Ovary (tissue), 9 donors: Measurements from ENCODE around the gene ATXN7. TPM values are rescaled to one million over a fixed set of nuclear protein-coding genes. Genes with fewer than 3 reads are reported as not detected.

Experiments
- DNase-seq, 5 donors: peaks; one replicate each; pipeline ENCODE4 v3.0.0-alpha.2; 2019 to 2020
- H3K27ac ChIP-seq, 2 donors: fragments of 200-600 bp; one replicate each; pipeline versions ENCODE4 v1.5.1 to v1.8.0; 2019 to 2022
- H3K27me3 ChIP-seq: fragments of 200-600 bp; one replicate; pipeline ENCODE4 v1.8.0; 2022
- H3K36me3 ChIP-seq: fragments of 200-600 bp; sonication (generic); one replicate; pipeline ENCODE4 v1.5.1; 2019
- H3K4me1 ChIP-seq: one replicate; pipeline ENCODE4 v1.8.1; 2013; ENCODE audit warnings: mild to moderate bottlenecking, moderate library complexity; ENCODE audit not compliant: insufficient read depth
- H3K4me3 ChIP-seq: fragments of 200-600 bp; sonication (generic); one replicate; pipeline ENCODE4 v1.5.1; 2017
- H3K9me3 ChIP-seq, 2 donors: fragments of 200-600 bp in 1 of 2; sonication (generic) in 1 of 2; one replicate each; pipeline versions ENCODE4 v1.5.1 to v1.8.1; 2013 to 2019; ENCODE audit warnings: mild to moderate bottlenecking in 1 of 2, moderate library complexity in 1 of 2
- CTCF ChIP-seq, 3 donors: fragments of 450-650 bp in 2 of 3; fragments of 200-600 bp in 1 of 3; IDR thresholded peaks; one replicate each; pipeline versions ENCODE4 v1.5.1 to v1.8.0; 2016 to 2022; ENCODE audit warnings: antibody characterized with exemption in 3 of 3, mild to moderate bottlenecking in 1 of 3
- EP300 ChIP-seq: sonication (generic); formaldehyde crosslinking; IDR thresholded peaks from one replicate; pipeline ENCODE4 v1.6.1; 2017; ENCODE audit warnings: antibody characterized with exemption
- POLR2A ChIP-seq: fragments of 450-650 bp; IDR thresholded peaks from one replicate; pipeline ENCODE4 v1.6.1; 2017; ENCODE audit warnings: antibody characterized with exemption, mild to moderate bottlenecking, moderate library complexity
- WGBS, 3 donors: extraction: QIAGEN DNeasy Blood & Tissue Kit in 1 of 3; methylation state at CpG; one replicate each; pipeline versions ENCODE4 v1.1.5 to v1.1.7; 2013 to 2017; 5-methylcytosine and 5-hydroxymethylcytosine counted together
- intact Hi-C, 4 donors: fragments of 100-400 bp; cut with DNase I; formaldehyde crosslinking; loops; one replicate each; pipeline versions ENCODE4 v1.11.0 to v1.15.1; 2022 to 2023
- polyA plus RNA-seq, 2 donors: library from polyadenylated mRNA; stranded (reverse); fragments of 200-250 nt in 1 of 2; fragments of 350-450 nt in 1 of 2; fragmentation: Illumina TruSeq in 1 of 2; extraction: RNeasy Lipid Tissue Mini Kit (QIAGEN cat#74804) in 1 of 2; gene quantifications; one replicate each; pipeline ENCODE4 v1.2.3, GENCODE V29; 2013 to 2014
- total RNA-seq, 7 donors: library from RNA; depleted of rRNA in 2 of 7; stranded (reverse); fragments of >200 nt in 2 of 7; fragmentation: NEBNext Ultra II Directional in 3 of 7; extraction: Animal tissue kit (Norgen Biotek cat#: 25700) in 3 of 7; gene quantifications; one replicate each; pipeline versions ENCODE4 v1.1.0 to v1.2.4, GENCODE V29; 2016 to 2023
- donor health status: DM: no; HTN: no; CAD: no; lungs with moderate emphysema.
- donor health status: DM: no; HTN: no; CAD: no.
- donor health status: Bipolar disorder and iron deficiency.
- donor health status: DM: yes; HTN: yes; CAD: no.
- donor health status: DM: no; HTN: no; CAD: no.
- donor health status: DM: yes; HTN: yes; CAD: no.

ATXN7 gene
- total and polyA plus RNA-seq, 9 donors: 4.3 to 47.0 (median 27.7) TPM

GRCh38 chr3:63855333-63855940 is 8.2 kb upstream of the ATXN7 start:
- Histone ChIP-seq H3K27me3 (no peaks in the 10 kb centered on the region), H3K36me3 (no peaks in the 10 kb centered on the region)

DNA sequence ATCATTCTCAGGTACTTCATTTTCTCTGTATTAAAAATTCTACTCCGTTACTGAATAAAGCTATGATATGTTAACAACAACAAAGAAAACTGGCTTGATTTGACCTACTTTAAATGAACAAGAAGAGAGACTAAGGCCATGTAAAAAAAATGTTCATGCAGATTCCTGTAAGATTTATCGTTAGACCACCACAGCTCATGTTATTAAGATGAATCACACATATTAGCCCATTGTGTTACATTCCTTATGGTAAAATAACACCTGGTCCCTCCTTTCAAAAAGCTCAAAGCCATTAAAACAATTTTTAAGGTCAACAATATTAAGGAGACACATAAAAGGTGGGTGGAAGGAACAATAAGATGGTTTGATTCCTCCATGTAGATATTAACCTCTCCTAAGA is 6.4 kb upstream of the ATXN7 start:
- no peak overlapping the region for H3K27ac ChIP-seq
- intact Hi-C loops: no loop called here
- H3K36me3 ChIP-seq: no peaks in the 10 kb centered on the region
- no peaks in the 10 kb centered on the region for H3K9me3 ChIP-seq
- no peak for DNase-seq
- no peak overlapping the region for H3K4me3 ChIP-seq
- no peaks in the 10 kb centered on the region for H3K4me1 ChIP-seq
- TF ChIP-seq CTCF (IDR thresholded peaks at IDR 0.05) (no peak), EP300 (no peak), POLR2A (no peak)
- WGBS, 3 donors: 74 to 77% (median 75%) methylated on average over 2 of the region's 2 CpGs
- H3K27me3 ChIP-seq: no peaks in the 10 kb centered on the region

More at GRCh38 chr3:63855333-63855940, 8.2 kb upstream of the ATXN7 start:
- Histone ChIP-seq H3K4me3 (no peak overlapping the region), H3K9me3 (no peaks in the 10 kb centered on the region), H3K27ac (no peak overlapping the region), H3K4me1 (no peaks in the 10 kb centered on the region)
- no peak for DNase-seq
- WGBS, 3 donors: 8 to 23% (median 11%) methylated on average over 1 of the region's 1 CpG
- intact Hi-C loops: no loop called here
- TF ChIP-seq EP300 (no peak), CTCF (IDR thresholded peaks at IDR 0.05) (no peak), POLR2A (no peak)

DNA sequence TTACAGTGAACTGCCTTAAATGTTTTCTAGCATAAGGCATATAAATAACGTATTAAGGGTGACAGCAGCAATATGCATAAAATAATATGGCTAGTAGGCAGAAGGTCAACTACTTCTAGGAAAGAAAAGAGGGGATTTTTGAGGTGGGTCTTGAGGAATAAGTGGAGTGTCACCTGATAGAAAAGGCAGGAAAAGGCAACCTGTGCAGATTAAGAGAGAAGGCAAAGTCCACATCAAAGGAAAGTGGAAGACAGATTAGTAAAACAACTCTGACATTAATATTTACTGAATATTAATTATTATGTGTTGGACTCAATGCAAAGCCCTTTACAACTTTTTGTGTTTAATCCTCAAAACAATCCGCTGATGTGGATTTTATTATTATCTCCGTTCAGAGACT is 2.9 kb upstream of the ATXN7 start:
- no peak for DNase-seq
- no peak overlapping the region for H3K27ac ChIP-seq
- peaks cover 7% of the 10 kb centered on the region for H3K4me1 ChIP-seq
- H3K9me3 ChIP-seq: no peaks in the 10 kb centered on the region
- H3K27me3 ChIP-seq: no peaks in the 10 kb centered on the region
- intact Hi-C loops: loop anchor here in 1 of 4 donors (5.0 kb wide), 1 partner anchor 52 kb away; the partner anchor contains the start of gene SCAANT1
- H3K4me3 ChIP-seq: no peak overlapping the region
- H3K36me3 ChIP-seq: no peaks in the 10 kb centered on the region
- 90 to 92% (median 91%) methylated on average over 3 of the region's 3 CpGs for WGBS, 3 donors
- TF ChIP-seq CTCF (IDR thresholded peaks at IDR 0.05): no peak
- TF ChIP-seq POLR2A: no peak
- TF ChIP-seq EP300: no peak

DNA sequence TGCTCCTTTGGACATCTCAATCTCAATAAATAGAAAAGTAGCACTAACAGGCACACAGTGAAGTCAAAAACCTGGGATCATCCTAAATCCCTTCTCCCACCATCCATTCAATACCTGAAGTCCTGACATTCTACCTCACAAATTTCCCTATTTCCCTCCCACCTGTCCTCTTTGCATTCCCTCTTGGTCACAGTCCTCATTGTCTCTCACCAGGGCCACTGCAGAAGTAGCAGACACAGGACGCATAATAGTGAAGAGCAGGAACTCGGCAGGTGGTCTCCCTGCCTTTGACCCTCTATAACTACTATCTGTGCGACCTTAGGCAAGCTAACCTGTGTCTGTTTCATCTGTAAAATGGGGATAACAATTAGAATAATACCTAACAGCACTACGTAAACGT is 2.4 kb upstream of the ATXN7 start:
- Histone ChIP-seq H3K27me3 (no peaks in the 10 kb centered on the region), H3K4me3 (no peak overlapping the region), H3K9me3 (no peaks in the 10 kb centered on the region), H3K27ac (no peak overlapping the region), H3K4me1 (peaks cover 7% of the 10 kb centered on the region), H3K36me3 (no peaks in the 10 kb centered on the region)
- DNase-seq: no peak
- TF ChIP-seq CTCF (IDR thresholded peaks at IDR 0.05) (no peak), POLR2A (no peak), EP300 (no peak)
- 86 to 92% (median 92%) methylated on average over 5 of the region's 5 CpGs for WGBS, 3 donors
- intact Hi-C loops: loop anchor here in 1 of 4 donors (5.0 kb wide), 1 partner anchor 51 kb away; the partner anchor contains the start of gene SCAANT1
